AG09309 (cell line): Measurements from ENCODE around the gene CACNA1C.

ENCODE experiments used
- DNase-seq: peaks from one replicate; pipeline ENCODE4 v3.0.0-alpha.2; 2010; ENCODE audit warnings: low read depth
- H3K4me3 ChIP-seq: 2 replicates; pipeline ENCODE4 v1.5.1; 2011; ENCODE audit warnings: mild to moderate bottlenecking, low read depth, low read length, moderate library complexity; ENCODE audit not compliant: control insufficient read depth
- TF ChIP-seq, protein P1 (sequence below): IDR thresholded peaks from 2 replicates; pipeline ENCODE4 v1.5.1; 2011; ENCODE audit warnings: mild to moderate bottlenecking, low read depth, low read length, inconsistent platforms; ENCODE audit not compliant: insufficient read depth, control insufficient read depth; ENCODE audit errors: missing control alignments

The CACNA1C gene

DNA sequence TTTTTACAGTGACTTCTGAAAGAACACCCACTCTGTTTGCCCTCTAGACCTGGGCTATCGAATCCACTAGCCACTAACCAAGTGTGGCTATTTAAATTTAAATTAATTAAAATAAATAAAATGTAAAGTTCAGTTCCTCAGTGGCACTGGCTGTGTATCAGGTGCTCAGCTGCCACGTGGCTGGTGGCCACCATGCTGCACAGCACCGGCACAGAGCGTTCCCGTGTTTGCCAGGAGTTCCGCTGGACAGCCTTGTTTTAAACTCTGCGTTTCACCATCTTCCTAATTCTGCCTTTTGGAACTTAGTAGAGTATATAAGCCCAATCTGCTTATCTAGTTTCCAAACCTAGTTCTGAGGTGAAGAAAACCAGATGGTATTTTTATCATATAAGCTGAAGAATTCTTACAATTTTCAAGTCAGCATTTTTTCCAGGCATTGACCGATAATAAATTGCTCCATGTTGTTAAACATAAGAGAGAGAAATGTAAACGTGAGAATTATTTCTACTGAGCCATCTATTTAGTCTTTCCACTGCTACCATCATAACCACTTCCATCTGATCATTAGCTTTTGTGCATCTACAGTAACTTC is 339.0 kb downstream of the CACNA1C start:
- H3K4me3 ChIP-seq, result no peak overlapping the region
- TF ChIP-seq, protein P1, sequence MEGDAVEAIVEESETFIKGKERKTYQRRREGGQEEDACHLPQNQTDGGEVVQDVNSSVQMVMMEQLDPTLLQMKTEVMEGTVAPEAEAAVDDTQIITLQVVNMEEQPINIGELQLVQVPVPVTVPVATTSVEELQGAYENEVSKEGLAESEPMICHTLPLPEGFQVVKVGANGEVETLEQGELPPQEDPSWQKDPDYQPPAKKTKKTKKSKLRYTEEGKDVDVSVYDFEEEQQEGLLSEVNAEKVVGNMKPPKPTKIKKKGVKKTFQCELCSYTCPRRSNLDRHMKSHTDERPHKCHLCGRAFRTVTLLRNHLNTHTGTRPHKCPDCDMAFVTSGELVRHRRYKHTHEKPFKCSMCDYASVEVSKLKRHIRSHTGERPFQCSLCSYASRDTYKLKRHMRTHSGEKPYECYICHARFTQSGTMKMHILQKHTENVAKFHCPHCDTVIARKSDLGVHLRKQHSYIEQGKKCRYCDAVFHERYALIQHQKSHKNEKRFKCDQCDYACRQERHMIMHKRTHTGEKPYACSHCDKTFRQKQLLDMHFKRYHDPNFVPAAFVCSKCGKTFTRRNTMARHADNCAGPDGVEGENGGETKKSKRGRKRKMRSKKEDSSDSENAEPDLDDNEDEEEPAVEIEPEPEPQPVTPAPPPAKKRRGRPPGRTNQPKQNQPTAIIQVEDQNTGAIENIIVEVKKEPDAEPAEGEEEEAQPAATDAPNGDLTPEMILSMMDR, result no peak
- DNase-seq, result no peak

DNA sequence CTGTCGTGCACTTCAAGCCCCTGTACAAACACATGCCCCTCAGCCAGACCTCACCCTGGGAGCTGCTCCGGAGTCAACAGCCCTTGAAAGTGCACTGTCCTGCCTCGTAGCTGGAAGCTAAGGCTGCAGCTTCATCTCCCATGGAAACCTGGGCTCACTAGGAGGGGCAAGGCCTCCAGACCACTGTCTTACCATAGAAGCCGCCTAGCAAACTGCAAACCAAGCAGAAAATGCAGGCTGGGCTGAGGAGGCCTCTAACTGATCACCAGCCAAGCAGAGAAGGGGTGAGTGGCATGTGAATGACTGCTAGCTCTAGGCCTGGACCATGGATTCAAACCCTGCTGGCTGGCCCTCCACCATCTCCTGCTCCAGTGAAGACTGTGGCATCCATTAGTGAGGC is 340.2 kb downstream of the CACNA1C start:
- no peak for DNase-seq
- no peak overlapping the region for H3K4me3 ChIP-seq
- TF ChIP-seq, protein P1, result no peak

GRCh38 chr12:2393996-2394395 is 341.2 kb downstream of the CACNA1C start:
- no peak overlapping the region for H3K4me3 ChIP-seq
- no peak for DNase-seq
- TF ChIP-seq, protein P1, result no peak

DNA sequence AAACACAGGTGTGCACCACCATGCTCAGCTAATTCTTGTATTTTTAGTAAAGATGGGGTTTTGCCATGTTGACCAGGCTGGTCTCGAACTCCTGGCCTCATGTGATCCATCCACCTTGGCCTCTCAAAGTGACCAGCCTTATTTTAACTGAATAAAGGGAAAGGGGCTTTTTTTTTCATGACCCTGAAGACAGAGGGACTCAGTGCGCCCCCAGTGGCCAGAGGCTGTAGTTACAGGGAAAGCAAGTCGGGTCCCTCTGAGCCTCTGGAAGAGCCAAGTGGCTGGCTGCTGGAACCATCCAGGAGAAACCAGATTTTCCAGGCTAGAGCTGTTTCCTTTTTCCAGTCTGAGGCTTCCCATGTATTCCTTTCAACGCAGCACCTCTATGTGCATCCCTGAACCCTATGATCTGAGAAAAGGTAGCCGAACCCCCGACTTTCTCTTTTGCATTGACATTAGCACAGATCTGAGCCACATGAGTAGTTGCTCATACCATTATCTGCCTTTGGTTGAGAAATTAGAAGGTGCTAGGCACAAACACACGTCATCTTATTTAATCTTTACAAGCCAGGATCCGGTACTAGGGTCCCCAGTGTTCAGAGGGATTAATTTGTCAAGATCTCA is 342.7 kb downstream of the CACNA1C start:
- H3K4me3 ChIP-seq, result no peak overlapping the region
- DNase-seq, result no peak
- TF ChIP-seq, protein P1, result peak; percentile 76

DNA sequence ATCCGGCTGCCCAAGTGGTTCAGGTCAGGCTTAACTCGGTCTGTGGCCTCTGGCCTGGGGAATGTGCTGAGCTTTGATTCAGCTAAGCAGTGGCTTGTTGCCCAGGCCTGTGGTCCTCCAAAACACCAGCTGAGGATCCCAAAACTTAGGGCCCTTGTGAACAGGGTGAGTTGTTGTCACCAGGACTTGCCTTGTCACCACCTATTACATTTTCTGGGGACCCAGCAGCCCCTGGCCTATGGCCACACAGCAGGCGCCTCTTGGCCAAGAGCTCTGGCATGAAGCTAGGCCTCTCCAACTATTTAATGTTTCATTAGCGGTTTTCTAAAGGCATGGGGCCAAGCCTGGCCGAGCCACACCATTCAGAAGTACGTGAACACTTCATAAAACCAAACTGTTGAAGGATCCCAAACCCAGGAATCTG is 343.7 kb downstream of the CACNA1C start:
- DNase-seq, result no peak
- TF ChIP-seq, protein P1, result no peak
- H3K4me3 ChIP-seq, result no peak overlapping the region

- no peak overlapping the region for H3K4me3 ChIP-seq
- TF ChIP-seq, protein P1, result no peak
- DNase-seq, result no peak
These were observed 344.7 kb downstream of the CACNA1C start for GRCh38 chr12:2397356-2398045.
